HG03175 (cell line): ENCODE data around the gene CC2D2A.

Source experiments
- ATAC-seq: cut with Tn5 transposase; IDR thresholded peaks from one replicate; pipeline ENCODE4 v1.9.1; 2021; ENCODE audit warnings: mild to moderate bottlenecking, moderate library complexity; ENCODE audit not compliant: unreplicated experiment

CC2D2A gene

GRCh38 chr4:15459706-15460105 is 10.0 kb upstream of the CC2D2A start:
- no peak for ATAC-seq

DNA sequence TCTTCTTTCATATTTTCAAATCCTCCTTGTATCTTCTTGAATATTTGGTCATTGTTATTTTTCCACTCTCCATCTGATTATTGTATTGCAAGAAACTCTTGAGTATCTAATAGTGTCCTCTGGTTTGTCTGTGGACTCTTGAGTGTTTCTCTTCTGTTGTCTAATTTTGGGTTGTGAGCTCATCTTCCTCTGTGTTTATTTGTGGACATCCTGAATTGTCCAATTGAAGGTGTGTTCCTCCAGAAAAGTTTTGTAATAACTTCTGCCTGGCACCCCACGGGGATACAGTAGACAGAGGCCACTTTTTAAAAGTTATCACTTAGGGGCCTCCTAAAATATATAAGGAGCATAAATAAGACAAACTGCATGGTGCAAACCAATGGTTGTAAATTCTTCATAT is 3.1 kb upstream of the CC2D2A start:
- ATAC-seq: no peak

DNA sequence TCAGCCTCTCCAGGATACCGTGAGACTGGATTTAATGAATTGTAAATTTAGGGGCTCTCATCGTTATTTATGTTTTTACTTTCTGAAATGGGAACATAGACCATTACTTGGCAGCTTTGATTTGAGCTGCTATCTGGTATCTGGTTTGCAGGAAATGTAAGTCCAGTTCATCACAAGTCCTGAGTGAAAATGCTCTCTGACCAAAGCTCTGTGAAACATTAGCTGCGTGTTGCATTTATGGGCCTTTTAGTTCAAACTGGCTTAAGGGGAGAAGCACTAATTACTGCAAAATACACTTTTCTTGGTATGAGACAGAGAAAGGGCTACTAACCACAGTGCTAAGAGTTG is 420 bp downstream of the CC2D2A start:
- no peak for ATAC-seq

- ATAC-seq: no peak
Observed at GRCh38 chr4:15476396-15476795, 6.7 kb downstream of the CC2D2A start.

DNA sequence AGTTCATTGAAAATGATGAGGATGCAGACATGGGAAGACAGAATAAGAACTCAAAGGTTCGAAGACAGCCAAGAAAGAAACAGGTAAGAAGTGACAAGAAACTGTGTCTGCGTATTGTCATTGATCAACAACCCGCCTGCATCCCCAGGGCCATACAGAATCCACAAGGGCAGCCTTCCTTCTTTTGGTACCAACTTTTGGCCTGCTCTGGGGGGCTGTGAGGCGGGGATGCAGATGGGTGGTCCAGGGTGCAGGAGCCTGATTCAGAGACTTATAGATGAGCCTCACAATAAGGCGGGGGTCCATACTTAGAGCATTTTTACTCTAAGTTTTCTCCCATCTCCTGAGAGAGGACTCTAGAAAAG is 9.0 kb downstream of the CC2D2A start:
- no peak for ATAC-seq

- no peak for ATAC-seq
Observed at GRCh38 chr4:15479089-15479912, 9.6 kb downstream of the CC2D2A start.

DNA sequence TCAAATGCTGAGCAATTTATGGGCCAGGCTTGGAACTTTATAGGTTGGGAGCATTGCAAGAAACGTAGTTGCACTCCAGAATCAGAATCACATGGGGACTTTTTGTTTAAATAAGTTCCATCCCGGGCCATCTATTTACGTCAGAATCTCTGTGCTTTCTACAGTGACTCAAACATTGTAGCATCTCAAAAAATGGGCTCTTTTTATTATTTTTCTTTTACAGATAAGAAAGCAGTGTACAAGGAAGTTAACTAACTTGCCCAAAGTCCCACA is 10.2 kb downstream of the CC2D2A start:
- no peak for ATAC-seq

- ATAC-seq: no peak
Observed at GRCh38 chr4:15481961-15482745, 12.5 kb downstream of the CC2D2A start.

DNA sequence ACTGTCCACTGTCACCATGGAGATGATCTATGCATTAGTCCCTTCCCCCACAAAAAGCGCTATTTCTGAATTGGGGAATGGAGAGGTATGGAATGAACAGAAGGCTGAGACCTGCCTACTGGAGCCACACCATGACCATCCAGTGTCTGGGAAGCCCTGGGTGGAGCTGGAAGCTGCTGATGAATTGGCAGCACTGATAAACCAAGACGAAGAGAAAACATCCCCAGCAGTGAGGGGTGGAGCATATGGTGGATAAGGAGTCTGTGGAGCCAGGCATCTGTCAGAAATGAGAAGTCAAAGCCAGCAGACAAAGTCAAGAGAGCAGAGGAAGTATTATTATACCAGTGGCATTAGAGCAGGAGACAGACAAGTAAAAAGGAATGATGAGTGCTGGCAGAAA is 13.2 kb downstream of the CC2D2A start:
- ATAC-seq: no peak

DNA sequence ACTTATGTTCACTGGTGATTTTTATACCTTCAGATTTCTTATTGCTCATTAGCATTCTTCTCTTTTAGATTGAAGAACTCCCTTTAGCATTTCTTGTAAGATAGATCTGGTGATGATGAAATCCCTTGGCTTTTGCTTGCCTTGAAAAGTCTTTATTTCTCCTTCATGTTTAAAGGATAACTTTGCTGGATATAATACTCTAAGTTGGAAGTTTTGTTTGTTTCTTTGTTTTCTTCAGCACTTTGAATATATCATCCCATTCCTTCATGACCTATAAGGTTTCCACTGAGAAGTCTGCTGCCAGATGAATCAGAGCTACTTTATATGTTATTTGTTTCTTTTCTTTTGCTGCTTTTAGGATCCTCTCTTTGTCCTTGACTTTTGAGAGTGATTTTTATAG is 18.5 kb downstream of the CC2D2A start:
- ATAC-seq: no peak

DNA sequence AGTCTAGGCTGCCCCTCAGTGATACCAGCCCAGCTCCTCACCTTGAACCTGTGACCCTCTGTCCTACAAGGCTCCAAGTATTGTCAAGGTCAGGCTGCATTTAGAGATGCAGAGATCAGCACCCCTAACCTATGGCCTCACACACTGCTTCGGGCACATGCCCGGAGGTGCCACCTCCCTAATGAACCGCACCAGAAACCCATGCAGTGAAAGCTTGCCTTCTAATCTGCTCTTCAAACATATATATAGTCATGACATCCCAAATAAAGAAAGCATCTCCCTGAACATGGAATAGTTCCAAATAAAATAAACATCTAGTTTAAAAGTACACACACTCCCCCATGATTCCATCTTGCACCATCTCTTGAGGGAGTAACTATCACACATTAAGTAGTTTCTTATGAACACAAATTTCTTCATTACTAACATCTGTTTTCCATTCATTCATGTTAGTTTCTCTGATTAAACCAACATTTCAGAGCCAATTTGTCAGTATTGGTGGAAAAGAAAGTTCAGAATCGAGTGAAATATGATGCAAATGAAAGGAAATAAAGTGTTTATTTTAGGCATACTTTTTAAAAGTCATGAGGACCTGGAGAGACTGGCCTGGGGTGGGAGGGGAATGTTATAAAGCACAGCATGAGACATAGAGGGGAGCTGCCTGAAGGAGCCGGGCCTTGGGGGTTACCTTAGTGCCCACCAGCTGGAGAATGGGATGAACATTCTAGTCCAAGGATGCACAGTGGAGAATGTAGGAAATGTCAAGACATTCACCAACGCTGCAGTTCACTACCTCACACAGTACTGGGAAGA is 19.2 kb downstream of the CC2D2A start:
- no peak for ATAC-seq

DNA sequence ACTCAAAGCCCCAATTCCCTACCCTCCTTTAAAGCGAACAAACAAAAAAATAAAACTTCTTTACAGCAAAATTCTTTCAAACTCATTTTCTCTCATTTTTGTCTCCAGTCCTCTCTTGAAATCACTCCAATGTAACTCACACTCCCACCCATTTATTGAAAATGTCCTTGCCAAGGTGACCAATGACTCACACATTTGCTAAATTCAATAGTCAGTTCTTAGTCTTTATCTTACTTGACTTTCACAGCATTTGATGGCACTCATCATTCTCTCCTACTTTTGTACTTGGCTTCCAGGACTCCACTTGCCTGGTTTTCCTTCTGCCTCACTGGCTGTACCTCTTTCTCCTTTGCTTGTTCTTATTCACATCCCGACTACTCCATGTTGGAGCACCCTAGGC is 19.9 kb downstream of the CC2D2A start:
- ATAC-seq: no peak

GRCh38 chr4:15493411-15493810 is 23.7 kb downstream of the CC2D2A start:
- no peak for ATAC-seq

- no peak for ATAC-seq
Observed at GRCh38 chr4:15495621-15496020, 25.9 kb downstream of the CC2D2A start.

DNA sequence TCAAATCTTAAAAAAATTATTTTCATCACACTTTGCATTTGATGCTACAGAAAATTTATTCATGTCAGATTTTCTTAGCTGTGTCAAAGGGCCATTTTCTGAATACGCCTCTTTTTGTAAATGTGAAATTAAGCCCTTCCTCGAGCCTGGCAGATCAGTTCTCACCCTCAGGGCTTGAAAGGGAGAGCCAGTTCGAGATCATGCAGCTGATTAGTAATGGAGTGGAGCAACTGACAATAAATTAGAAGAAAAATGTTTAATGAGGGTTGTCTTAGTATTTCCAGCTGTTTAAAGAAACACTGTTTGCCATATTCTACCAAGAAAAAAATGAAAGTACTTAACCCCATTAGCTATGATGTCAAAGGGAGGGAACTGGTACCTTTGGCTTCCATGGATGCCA is 28.7 kb downstream of the CC2D2A start:
- ATAC-seq: no peak

GRCh38 chr4:15500701-15501100 is 31.0 kb downstream of the CC2D2A start:
- ATAC-seq: no peak

- ATAC-seq: no peak
Observed at GRCh38 chr4:15501941-15502340, 32.3 kb downstream of the CC2D2A start.

DNA sequence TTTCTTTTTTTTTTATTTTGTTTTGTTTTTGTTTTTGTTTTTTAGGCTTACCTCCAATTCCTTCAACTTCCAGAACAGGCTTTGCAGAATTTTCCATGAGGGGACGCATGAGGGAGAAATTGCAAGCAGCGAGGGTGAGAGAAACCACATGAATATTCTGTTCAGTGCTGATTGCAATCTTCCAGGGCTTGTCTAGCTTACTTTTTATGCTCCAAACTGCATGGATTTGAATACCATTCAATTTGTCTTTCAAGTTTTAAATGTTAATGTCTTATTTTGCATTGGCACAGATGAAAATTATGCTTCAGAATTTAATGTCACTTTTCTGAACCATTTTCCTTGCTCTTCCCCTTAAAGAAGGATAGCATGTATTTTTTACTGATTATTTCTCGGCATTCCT is 32.7 kb downstream of the CC2D2A start:
- ATAC-seq: no peak

- no peak for ATAC-seq
Observed at GRCh38 chr4:15504041-15504440, 34.4 kb downstream of the CC2D2A start.

DNA sequence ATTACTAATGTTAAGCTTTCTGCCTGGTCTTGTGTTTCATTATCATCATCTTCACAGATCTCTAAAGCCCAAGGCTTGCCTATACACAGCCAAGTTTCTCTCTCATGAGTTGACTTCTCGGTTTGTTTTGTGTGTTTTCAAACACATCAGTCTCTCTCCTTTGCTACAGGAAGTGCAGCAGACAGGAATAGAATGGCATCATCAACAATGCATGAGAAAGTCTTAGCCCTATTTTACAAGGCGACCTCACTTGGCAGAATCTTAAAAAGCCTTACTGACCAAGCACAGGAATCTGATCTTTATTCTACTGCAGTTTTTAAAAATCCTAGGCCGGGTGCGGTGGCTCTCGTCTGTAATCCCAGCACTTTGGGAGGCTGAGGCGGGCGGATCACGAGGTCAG is 36.8 kb downstream of the CC2D2A start:
- no peak for ATAC-seq

- no peak for ATAC-seq
Observed at GRCh38 chr4:15507679-15508078, 38.0 kb downstream of the CC2D2A start.

GRCh38 chr4:15510961-15511360 is 41.3 kb downstream of the CC2D2A start:
- ATAC-seq: no peak
